Daoy (cell line): ENCODE results near the gene CD72. TPM values are rescaled to one million over a fixed set of nuclear protein-coding genes. Genes with fewer than 3 reads are reported as not detected.
"Not testable (repeated sequence)": the region's sequence is repeated elsewhere in the genome, so short reads cannot be mapped to it uniquely, and the experiment has no call there.

Experiments
- DNase-seq: peaks from one replicate; pipeline ENCODE4 v3.0.0-alpha.2; 2015; ENCODE audit warnings: low read depth
- total RNA-seq: library from RNA; depleted of rRNA; stranded (reverse); fragments of >200 nt; shearing (Covaris generic); gene quantifications from 2 replicates; pipeline ENCODE4 v1.2.3, GENCODE V29; 2014

CD72 gene
- total RNA-seq, 1 experiment from 2014 or later: 1.7 TPM

DNA sequence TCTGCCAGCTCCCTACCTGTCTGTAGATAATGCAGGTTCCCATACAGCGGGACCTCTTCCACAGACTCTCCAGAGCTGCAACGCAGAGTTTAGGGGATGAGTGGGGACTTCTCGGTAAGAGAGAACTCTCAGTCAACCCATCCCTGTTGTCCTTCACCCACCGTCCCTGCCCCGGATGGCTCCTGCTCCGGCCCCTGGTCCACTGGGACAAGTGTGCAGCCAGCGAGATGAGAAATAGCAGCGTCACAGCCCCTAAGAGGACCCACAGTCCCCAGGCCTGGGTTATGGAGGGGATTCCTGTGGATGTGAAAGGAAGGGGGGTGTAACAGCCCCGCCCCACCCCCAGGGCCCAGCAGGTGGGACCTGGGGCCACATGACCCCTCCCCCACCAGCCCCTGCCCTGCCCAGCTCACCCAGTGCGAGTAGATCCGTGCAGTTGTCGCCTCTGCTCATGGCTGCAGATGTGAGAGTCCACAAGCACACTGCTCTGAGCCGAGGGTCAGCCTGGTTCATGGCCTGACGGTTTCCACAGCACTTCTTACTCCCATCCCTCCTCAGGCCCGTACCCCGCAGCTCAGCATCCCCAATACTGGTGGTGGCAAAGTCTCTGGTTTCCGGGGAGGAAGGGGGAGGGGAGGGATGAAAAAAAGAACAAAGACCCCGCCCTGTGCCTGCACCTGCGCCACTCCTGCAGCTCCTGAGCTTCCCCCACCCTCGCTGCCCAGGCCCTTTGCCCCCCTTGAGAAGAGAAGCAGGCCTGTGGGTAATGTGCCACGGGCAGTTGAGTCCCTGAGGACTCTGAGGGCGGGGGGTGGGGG is 32.3 kb upstream of the CD72 start, which contains the start of gene SIT1:
Gene SIT1 (minus strand): TSS at position 591 of the 818 bp plus-strand sequence. CDS start 78 bp downstream, at position 513.
- DNase-seq: no peak

DNA sequence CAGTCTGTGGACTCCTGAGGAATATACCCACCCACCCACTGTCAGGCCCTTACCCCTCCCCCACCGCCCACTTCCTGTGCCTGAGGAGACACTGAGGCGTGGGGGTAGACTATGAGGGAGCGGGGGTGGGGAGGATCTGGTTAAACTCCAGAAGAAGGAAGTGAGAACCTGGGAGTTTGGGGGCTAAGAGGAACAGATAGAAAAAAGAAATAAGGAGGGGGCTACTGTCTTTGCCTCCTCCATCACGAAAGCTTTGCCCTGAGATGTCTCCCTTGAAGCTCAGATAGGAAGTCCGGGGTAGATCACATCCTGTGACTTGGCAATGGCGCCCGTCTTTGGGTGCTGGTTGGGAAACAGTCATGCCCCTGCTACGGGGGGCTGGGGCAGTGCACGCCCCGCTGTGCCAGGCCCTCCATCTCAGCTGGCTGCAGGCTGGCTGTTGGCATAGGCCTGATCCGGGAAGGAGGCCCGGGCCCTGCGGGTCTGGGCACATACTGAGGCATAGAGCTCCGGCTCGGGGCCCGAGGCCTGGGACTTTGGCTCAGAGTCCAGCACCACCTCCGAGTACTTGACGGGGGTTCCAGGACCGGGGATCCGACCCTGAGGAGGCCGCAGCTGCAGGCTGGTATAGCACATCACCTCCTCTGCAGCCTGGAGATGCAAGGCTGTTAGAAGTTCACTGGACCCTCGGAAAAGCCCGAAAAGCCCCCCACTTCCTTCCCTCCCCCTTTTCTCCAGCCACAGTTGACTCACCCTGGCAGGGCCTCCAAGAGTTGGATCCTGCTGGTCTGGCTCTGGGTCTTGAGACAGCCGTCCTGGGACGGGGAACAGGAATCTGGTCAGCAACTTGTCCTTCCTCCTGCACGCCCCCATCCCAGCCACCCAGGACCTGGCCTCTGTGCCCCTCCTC is 31.5 kb upstream of the CD72 start:
- no peak for DNase-seq

DNA sequence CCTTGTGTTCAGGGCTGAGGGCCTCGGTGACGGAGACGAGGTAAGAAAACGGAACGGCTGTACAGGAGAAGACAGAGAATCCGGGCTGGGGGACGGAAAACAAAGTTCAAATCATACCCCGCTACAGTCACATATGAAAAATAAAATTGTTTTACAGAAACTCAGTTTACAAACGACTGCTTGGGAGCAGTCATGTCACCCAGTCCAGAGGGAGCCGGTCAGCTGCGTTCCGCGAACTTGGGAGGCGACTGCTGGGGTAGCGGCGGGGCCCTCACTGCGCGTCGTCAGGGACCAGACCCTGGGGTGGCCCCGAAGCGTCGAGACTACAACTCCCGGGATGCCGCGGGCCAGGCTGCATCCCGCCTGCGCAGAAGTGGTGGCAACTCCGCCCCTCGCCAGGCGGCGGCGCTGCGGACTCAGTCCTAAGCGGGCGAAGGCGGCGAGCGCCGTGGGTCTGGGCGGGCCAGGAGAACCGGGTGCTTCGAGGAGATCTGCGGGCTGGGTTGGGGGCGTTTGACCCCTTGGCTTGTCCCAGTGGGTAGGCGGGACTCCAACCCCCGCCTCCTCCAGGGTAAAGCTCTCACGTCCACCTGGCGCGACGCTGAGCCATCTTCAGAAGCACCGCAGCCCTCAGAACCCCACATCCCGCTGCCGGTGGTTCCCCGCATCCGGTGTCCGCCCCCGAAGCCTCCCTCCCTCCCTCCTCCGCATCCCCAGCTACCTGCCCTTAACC is 28.5 kb upstream of the CD72 start:
- DNase-seq: peak; percentile 96

DNA sequence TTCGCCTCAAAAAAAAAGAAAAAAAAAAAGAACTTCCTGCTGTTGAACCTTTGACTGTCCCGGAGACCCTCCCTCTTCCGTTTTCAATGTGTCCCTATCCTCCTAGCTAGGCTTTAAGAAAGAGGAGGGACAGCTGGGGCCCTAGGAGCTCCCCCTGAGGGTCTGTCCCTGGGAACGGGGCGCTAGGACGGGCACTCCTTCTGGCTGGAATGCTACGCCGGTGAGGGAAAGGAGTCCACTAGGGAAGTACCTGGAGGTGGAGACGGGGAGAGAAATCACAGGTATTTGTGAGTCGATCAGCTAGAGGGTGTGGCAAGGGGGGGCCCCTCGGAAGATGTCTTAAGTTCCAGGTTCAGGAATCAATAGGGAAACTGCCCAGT is 27.9 kb upstream of the CD72 start:
- no peak for DNase-seq

DNA sequence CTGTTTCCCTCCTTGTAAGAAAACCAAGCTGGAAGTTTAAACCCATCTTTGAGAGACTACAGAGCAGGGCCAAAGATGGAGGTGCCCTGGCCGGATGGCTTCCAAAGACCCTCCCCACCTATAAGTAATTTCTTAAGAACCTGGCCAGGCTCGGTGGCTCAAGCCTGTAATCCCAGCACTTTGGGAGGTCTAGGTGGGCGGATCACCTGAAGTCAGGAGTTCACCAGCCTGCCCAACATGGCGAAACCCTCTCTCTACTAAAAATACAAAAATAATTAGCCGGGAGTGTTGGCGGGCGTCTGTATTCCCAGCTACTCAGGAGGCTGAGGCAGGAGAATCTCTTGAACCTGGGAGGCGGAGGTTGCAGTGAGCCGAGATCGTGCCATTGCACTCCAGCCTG is 27.5 kb upstream of the CD72 start:
- DNase-seq: not testable (repeated sequence)

DNA sequence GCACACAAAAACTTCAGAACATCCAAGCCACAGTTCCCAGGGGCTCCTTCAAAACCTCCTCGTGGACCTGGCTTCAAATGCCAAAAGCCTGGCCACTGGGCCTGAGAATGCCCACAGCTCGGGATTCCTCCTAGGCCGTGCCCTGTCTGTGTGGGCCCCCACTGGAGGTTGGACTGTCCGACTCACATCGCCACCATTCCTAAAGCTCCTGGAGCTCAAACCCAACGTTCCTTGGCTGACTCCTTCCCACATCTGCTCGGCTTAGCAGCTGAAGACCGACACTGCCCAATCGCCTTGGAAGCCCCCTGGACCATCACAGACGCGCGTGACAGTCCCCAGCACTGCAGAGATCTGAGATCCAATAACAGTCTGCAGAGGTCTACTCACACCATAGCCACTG is 24.8 kb upstream of the CD72 start:
- DNase-seq: no peak

DNA sequence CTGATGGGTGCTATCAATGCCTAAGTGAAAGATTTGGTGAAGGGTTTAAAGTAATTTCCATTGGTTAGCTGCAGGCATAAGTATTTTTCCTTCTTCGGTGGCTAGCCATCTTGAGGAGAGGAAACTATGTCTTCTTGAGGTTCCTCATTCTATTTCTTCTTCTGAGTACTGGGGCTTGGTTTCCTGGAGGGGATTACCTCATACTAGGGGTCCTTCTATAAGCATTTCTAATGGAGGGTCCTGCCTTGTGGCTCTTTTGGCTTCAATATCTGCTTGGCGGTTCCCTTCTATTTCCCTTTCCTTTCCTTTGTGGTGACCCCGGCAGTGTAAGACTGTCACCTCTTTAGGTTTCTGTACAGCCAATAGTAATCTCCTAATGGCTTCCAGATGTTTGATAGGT is 23.3 kb upstream of the CD72 start:
- not testable (repeated sequence) for DNase-seq

DNA sequence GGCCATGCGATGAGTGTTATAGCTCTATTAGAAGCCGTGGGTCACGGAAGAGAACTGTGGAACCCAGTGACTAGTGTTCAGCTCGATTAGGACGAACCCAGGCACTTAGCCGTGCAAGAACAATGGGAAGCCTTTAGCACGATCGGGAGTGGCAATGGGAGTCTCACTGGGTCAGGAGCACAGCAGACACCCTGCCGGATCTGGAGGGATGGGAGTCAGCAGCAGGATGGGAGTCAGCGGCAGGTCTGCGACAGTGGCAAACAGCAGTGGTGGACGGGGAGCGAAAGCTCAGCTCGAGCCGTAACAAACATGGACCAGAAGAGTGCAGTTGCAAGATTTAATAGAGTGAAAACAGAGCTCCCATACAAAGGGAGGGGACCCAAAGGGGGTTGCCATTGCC is 22.2 kb upstream of the CD72 start:
- DNase-seq: not testable (repeated sequence)

DNA sequence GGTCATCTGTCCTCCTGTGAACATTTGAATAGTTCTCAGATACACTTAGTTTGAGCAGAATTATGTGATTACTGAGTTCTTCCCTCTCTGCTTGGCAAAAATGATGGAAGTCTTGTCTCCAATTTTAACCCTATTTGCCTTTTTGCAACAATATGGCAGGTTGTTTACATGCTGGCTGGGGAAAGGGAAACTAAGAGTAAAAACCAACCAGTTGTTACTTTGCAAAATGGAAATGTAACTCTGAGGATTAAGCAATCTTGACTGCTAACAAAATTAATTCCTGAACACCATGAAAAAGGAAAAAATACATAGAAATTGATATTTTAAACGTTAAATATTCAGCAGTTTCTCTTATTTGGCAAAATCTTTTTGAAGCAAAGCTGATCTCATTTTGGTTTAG is 21.4 kb upstream of the CD72 start:
- DNase-seq: no peak

DNA sequence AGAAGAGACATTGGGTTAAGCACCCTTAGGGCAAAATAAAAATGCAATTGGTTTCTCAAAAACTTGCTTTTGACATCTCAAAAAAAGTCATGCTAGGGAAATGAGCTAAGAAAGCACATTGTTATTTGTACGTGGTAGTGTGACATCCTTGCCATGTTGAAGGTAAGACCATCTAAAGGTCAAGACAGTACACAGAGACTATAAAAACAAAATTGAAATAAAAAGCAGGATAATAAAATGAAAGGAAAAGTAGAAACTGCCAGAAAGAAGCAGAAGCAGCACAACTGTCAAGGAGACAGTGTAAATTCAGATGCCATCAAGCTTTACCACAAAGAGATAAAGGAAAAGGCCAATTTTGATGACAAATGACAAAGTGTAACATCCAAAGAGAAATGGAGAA is 21.0 kb upstream of the CD72 start:
- DNase-seq: not testable (repeated sequence)

DNA sequence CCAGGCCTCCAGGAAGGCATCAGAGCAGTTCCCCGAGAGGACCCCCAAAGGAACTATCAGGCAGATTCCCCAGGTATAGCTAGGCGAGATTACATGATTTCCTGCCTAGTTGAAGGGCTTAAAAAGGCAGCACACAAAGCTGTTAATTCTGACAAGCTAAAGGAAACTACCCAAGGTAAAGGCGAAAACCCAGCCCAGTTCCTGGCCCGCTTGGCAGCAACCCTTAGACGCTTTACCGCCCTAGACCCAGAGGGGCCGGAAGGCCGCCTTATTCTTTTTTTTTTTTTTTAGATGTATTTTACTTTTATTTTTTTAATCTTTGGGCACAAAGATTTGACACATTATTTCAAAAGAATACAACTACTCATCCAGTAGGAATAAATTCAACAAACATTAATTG is 20.5 kb upstream of the CD72 start:
- DNase-seq: not testable (repeated sequence)

DNA sequence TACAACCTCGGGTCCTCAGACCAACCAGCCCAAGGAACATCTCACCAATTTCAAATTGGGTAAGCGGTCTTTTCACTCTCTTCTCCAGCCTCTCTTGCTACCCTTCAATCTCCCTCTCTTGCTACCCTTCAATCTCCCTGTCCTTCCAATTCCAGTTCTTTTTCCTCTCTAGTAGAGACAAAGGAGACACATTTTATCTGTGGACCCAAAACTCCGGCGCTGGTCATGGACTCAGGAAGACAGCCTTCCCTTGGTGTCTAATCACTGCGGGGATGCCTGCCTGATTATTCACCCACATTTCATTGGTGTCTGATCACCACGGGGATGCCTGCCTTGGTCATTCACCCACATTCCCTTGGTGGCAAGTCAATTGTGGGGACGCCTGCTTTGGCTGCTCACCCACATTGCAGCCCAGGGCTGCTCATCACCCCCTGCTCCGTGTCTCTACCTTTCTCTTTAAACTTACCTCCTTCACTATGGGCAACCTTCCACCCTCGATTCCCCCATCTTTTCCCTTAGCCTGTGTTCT is 19.3 kb upstream of the CD72 start:
- DNase-seq: not testable (repeated sequence)

DNA sequence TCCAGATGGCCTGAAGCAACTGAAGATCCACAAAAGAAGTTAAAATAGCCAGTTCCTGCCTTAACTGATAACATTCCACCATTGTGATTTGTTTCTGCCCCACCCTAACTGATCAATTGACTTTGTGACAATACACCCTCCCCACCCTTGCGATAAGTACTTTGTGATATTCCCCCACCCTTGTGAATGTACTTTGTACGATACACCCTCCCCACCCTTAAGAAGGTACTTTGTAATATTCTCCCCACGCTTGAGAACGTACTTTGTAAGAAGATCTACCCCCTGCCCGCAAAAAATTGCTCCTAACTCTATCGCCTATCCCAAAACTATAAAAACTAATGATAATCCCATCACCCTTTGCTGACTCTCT is 18.6 kb upstream of the CD72 start:
- not testable (repeated sequence) for DNase-seq

DNA sequence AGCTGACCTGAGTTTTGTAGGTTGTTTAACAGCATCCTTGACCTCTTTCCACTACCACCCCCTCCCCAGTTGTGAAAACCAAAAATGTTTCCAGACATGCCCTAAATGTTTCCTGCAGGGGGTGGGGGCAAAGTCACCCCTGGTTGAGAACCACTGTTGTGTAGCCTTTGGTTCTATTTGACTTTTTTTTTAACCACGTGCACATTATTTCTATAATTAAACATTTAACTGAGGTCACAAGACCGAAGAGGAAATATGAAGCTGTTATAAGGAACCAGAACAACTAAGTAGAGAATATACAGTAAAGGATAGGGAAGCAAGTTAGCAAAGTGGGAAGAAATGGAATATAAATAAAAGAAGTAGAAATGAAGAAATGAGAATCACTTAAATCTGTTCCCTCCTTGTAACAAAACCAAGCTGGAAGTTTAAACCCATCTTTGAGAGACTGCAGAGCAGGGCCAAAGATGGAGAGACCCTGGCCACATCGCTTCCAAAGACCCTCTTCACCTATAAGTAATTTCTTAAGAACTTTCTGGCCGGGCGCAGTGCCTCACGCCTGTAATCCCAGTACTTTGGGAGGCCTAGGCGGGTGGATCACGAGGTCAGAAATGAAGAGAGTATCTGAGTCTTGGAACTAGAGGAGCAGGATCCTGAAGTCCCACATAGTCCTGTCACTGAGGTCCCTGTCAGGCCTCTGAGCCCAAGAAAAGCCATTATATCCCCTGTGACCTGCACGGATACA is 18.1 kb upstream of the CD72 start:
- DNase-seq: no peak

DNA sequence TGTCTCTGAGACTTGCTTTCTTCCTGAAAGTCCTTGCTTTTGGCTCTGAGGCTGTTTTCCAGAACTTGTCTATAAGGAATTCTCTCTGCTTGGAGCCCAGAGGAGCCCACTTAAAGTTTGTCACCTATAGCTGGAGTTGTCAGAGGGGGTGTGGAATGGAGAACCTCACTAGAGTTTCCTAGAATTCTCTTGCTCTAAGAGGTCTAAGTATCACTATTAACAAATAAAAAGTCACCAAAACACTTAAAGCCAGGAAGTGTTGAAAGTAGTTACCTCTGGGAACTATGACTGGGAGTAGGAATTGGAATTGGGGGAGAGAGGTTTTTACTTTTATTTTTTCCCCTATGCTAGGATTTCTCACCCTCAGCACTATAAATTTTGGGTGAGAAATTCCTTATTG is 17.5 kb upstream of the CD72 start:
- no peak for DNase-seq

DNA sequence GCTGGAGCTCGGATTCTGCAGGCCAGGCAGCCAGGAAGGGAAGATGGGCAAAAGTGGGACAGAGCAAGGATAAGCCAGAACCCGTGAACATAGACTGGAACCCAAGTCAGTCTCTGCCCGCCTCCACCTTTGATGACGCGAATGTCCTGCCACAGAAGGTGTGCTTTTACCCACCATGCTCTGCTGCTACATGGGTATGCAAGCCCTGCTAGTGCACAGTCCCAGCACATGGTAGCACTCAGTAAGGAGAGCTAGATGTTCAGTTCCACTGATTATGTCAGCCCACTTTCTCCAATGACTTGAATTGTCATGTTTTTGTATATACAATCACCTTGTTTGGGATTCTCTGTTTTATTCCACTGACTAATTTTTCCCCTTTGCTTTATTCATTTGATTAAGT is 11.4 kb upstream of the CD72 start:
- no peak for DNase-seq

DNA sequence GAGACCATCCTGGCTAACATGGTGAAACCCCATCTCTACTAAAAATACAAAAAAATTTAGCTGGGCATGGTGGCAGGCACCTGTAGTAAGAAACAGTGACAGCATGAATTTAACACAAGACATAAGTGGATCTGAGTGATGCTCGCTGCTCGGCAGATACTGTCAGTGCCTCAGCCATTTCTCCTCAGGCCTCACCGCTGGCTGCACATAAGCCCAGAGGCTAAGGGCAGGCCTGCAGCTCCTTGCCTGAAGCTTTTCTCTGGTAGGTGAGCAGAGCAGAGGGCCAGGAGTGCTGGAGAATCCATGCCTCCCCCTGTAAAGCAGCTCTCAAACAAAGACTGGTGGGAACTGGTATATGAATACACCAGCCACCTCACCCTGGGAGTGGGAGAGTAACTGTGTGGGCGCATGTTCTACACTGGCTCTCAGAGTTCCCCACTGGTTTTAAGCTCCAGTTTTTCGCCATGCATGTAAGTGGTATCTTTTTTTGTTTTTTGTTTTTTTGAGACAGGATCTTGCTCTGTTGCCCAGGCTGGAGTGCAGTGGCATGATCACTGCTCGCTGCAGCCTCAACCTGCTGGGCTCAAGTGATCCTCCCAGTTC is 10.3 kb upstream of the CD72 start:
- no peak for DNase-seq

DNA sequence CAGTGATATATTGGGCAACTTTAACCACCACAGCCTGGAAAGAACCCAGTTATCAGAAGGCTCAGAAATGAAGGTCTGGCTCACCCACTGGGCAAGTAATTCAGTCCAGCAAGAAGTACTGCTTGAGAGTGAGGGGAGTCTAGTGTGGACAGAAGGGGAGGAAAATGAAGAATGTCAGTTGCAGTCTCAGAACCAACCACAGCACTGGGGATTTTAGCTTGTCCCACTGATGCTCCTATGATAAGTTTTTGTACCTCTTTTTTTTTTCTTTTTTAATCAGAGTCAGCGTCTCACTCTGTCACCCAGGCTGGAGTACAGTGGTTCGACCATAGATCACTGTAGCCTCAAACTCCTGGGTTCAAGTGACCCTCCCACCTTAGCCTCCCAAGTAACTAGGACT is 9.4 kb upstream of the CD72 start:
- no peak for DNase-seq

DNA sequence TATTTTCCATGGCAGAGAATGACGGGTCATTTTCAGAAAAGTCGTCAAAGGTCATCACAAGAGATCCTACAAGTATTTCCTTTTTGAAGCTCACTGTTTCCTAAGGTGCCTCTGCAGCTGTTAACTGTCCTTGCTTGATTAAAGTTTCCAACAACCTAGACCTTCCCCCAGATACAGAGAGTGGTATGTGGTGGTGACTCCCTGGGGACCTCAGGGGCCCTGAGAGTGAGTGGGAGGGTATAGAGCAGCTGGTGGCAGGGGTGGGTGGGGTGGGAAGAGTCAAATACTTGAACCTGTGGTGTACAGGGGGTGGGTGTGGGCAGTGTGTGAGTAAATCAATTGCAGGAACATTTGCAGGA is 1.6 kb upstream of the CD72 start:
- no peak for DNase-seq

DNA sequence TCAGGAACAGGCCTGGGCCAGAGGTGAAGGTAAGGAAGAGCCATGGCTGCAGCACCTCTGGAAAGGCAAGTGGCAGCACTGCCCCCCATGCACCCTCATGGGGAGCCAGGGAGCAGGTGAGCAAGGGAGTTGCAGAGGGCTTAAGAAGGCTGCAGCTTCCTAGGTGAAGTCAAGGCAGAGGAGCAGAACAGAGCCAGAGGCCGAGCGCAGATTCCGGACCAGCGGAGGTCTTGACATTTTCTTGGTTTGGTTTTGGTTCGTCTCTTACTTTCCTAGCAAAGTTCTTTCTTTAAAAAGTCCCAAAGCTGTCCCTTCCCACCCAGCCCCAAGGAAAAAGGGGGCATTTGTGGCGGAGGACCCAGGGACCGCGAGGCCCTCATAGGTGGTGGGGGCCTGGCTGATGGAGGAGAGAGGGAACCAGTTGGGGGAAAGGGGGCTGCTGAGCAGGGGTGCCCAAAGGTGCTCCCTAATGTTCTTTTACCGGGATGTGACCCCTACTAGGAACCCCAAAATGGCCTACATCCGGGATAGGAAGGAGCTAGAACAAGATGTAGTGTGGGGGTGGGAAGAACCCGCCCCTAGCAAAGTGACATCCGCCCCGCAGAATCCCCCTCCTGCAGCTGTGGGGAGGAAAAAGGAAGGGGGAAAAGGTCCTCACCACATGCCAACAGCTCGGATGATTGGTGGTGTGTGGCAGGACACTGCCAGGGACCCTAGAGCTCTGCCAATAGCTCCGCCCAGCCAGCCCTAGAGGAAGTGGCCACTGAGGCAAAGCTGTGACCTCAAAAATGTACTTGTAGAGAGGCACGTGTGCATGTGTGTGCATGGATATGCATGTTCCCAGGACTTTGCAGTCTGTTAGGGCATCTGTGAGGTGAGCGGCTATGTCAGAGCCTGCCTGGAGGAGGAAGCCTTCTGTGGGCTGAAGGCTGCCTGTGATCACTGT is 914 bp upstream of the CD72 start:
- no peak for DNase-seq
